ENCODE measurements around the gene PDE6C.

- TF ChIP-seq CTCF (IDR thresholded peaks at IDR 0.05) (no peak), POLR2A (IDR thresholded peaks at IDR 0.05) (no peak)
Measured at GRCh38 chr10:93577565-93577964, 34.8 kb upstream of the PDE6C start.

All from adrenal gland (tissue), 5 donors.